Islet of Langerhans (tissue), 1 donor: ENCODE data around the gene RNF152.

Experiments
- FAIRE-seq: peaks from one replicate; lab custom pipeline; 2011; peaks lifted over from hg19 to GRCh38; lab: Jason Lieb, UNC

RNF152 gene, protein sequence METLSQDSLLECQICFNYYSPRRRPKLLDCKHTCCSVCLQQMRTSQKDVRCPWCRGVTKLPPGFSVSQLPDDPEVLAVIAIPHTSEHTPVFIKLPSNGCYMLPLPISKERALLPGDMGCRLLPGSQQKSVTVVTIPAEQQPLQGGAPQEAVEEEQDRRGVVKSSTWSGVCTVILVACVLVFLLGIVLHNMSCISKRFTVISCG

DNA sequence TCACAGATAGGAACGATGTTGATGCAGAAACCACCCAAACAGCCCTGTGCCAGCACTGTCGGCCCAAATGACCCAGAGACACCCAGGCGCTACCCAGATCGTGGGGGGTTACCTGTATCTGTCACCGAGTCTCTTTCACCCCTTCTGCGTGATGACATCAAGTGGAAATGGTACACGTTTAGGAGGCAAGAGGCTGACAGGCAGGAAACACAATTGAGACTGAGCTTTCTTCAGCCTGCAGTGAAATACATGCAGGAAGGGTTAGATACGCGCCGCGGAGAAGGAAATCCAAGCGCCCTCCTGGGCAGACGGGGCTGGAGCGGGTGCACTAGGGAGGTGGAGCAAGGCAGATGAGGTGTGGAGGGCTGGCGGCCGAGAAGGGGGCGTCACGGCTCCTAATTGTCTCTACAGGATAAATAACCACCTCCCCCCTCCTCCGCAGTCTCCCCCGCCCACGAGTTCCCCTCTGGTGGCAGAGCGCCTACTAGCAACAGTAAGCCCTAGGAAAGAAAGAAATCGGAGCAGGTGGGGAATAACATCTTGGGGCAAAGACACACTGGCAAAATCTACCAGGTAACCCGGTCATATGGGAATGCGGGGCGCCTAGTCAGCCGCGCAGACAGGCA lies at the start of gene RNF152:
RNF152 (minus strand) TSS at position 325 of the 626 bp plus-strand sequence. CDS start 76,544 bp downstream, outside the sequence.
- no peak for FAIRE-seq

DNA sequence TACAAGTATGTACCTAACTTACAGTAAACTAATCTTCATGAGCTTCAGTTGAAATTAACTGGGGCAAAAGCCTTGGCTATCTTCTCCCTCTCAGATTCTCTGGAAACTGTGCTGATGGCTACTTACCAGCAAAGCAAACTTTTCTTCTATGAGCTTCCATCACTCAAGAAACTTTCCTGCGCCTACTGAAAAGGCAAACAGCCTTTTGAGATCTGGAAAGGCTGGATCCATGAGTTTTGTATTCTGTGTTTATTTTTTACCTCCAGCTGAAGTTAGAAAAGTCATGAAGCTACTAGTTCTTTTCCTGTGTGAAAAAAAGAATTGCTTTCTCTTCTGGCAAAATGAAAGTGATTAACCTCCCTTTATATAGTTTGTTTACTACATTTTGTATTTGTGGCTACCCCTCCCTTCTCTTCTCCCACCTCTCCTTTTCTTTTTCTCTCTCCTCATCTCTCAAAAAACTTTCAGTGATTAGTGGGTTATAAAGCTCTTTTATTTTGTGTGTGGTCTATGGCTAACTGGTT lies 49.2 kb upstream of the RNF152 start:
- FAIRE-seq, result no peak

DNA sequence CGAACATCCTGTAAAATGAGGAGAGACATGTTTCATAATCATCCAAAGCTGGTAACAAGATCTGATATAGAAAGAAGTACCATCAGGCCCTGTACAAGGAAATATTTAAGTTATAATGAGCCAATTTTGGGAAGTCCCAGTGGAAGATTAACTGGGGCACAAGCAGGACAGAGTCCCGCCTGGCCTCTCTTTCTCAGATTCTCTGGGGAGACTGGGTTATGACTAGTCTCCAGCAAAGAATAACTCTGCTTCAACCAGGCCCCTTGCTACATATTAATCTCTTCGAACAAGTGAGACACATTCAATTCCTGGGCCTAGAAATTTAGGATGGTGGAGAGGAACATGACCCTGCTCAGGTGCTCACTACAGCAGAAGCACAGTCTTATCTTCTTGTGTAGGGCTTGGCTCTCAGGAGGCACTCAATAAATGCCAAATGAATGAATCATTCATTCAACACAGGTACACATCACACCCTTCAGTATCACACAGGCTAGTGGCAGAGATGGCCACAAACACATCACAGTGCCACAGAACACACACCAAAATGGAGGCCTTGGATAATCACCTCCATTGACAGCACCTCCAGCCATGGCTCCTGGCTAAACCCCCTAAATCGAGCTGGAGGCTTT lies 46.4 kb upstream of the RNF152 start:
- FAIRE-seq, result no peak

DNA sequence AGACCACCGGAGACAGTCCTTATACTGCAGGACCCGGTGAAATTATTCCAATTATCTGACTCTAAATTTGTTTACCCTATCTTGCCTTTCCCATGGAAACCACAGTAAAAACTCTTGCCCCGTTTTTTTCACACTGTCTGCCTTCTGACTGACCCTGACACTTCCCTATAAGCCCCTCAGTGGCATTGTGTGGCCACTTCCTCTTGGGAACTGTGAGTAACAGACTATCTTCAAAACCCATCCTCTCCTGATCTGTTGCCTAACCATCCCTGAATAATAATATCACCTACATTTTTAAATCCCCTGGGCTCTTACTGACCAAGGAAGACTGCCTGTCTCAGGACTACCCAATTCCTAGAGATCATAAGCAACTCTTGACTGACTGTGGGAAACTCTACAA lies 42.6 kb upstream of the RNF152 start:
- no peak for FAIRE-seq

DNA sequence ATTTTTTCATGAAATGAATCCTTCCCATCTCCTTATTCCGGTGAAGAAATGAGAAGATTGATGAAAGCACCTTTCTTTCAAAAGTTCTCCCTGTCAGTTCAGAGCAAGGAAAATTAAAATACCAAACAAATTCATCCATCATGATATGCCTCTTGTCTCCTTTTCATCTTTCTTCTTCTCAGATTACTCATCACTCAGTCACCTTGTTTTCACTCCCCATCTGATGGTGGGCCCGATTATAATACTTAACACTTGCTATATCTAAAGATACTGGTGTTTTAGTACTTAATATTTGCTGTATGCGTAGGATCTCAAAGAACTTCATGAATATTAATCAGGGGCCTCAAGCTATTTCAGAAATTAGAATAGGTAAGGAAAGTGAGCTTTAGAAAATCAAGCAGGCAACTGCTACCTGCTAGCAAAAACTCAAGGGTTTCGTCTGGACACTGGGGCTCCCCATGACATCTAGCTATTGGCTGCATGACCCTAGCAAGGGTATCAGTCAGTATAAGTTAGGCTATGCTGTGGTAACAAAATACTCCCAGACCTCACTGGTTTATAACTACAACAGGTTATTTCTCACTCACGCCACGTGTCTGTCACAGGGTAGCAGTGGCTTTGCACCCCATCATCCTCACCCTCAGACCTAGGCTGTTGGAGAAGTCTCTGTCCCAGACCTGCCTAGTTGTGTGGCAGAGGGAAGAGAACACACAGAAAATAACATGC lies 39.0 kb upstream of the RNF152 start:
- no peak for FAIRE-seq

DNA sequence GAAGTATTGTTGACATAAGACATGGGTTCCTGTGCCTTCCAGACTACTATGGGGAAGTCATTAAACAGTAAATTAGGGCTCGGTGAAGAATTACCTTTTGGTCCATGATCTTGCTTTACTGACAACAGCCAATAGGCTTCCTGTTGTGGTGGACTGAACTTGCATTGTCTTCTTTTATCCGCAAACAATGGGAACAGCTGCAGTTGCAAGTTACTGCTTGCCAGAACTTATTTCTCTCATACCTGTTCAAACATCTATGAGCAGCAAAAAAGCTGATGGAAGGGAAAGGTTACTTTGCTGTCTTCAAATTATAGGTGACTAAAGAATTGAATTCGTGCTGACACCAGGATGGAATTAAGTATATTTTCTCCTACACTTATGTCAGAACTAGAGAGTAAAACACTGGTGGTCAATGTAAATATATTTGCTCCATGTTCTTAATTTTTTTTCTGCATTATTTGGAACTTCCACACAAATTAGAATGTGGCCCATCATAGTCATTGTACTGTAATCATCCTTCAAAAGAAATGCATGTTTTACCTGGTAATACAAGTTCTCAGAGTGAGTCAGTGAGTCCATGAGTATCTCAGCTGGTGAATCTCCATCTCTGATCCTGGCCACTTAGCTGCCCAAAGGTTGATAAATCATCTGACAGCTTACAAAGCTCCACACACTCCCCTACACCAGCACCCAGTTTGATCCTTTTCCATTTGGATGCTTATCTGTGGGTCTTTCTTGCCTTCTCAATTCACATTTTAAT lies 37.3 kb upstream of the RNF152 start:
- no peak for FAIRE-seq

DNA sequence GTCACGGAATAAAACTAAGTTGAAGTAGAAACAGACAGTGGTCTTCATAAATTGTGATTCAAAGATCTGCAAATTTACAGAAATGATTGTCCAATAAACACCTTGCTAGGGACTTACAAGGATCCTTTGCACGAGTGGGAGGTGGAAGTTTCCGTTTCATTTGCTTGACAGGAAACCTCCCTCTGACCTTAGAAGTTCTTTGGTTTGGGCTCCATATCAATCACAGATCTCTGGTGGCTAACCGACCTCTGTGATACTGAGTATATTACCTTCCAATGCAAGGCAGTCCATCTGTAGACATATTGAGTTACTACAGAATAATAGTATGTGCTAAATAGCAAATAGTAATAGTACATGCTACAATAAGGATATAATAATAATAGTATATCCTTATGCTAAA lies 33.7 kb upstream of the RNF152 start:
- FAIRE-seq, result no peak

DNA sequence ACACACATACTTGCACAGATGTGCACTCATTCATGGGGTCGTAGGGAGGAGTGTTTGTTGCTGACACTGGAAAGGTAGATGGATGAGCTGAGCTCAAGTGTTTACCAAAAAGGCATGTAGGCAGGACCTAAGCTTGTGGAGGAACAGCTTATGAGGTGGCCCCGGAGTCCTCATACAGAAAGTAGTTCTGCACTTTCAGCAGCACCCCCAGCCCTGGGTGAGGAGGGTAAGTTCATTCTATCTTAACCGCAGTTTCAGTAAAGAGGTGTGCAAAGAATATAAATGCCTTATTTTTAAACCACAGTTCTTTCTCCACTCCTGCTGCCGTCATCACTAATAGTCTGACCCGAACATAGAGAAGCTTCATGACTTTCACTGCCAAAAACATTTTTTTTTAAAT lies 31.7 kb upstream of the RNF152 start:
- no peak for FAIRE-seq

DNA sequence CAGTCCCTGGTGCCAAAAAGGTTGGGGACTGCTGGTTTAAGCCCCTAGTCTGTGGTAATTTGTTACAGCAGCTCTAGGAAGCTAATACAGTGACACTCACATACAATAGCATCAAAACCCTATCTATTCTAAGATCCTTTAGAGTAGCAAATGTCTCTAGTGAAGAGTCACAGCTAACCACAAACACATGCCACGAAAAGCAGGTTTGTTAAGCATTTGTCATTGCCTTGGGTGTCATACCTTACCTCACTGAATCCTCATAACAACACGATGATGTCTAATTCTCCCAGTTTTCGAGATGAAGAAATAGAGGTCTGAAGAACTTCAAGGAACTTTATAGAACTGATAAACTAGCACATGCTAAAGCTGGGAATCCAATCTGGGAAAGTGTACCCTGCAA lies 29.6 kb upstream of the RNF152 start:
- FAIRE-seq, result no peak

DNA sequence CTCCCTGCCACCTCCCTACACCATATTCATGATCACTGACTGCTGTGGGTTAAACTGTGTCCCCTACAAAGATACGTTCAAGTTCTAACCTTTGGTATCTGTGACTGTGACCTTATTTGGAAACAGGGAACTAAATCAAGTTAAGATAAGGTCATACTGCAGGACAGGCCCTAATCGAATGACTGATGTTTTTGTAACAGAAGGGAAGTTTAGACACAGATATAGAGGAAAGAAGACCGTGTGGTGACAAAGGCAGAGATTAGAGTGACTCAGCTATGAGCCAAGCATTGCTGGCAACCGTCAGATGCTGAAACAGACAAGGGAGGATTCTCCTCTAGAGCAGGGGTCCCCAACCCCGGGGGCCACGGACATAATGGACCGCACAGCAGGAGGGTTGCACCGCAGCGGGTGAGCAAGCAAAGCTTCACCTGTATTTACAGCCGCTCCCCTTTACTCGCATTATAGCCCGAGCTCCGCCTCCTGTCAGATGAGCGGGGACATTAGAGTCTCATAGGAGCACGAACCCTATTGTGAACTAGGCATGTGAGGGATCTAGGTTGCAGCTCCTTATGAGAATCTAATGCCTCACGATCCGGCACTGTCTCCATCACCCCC lies 28.9 kb upstream of the RNF152 start:
- no peak for FAIRE-seq

DNA sequence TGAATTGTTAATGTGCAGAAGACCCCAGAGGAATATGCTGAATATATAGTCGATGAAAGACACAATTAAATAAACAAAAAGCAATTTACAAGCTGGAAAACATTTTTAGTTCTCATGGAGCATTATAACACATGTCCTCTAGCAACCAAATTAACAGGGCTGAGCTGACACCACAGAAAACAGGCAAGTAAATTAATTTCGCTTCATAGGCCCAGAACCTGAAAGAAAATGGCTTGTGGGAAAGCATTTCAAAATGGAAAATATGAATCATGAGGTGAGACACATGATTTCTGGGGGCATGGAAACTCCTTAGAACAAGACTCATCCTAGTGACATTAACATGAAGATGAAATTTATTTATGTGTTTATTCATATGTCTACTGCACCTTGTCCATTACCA lies 25.0 kb upstream of the RNF152 start:
- peak; percentile 93 for FAIRE-seq

DNA sequence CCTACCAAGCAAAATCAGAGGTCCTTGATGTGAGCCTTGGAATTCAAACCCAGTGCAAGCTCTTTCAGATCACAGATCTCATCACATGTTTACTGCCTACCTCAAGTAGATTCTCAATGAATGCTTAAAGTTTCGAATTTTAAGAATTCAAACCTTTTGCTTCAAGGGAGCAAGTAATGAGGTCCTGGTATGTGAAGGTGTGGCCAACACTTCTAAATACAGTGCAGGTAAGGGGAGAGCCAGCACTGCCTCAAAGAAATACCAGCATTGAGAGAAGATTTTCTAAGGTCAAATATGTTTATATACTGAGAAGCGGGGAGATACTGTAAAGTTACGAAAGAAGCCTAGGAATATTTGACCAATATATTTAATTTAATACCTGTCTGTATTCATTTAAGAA lies 19.7 kb upstream of the RNF152 start:
- FAIRE-seq, result no peak

DNA sequence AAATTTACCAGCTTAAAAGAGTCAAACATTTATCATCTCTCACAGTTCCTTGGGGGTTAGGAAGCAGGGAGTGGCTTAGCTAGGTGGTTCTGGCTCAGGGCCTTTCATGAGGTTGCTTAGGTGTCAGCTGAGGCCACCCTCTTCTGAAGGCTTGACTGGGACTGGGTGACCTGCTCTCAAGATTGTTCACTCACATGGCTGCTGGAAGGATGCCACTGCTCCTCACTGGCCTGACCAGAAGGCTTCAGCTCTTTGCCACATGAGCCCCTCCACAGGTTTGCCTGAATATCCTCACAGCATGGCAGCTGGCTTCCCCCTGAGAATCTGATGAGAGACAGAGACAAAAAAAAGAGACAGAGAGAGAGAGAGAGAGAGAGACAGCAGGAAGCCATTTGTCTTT lies 17.3 kb upstream of the RNF152 start:
- FAIRE-seq, result no peak

DNA sequence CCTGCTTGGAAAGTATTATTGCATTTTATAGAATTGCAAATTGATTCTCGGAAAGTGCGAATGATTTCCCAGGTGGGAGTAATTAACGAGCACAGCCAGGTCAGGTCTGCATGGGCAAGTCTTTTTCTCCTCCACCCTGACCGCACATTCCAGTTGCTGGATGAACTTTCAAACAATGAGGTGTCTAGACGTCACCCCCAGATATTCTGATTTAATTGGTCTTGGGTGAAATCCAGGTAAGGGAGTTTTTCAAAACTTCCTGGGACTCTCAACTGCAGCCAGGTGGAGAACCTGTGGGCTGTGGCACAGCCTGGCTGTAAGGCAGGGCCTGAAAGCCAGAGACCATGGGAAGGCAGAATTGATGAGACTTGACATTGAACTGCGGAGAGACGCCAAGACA lies 15.9 kb upstream of the RNF152 start:
- no peak for FAIRE-seq

DNA sequence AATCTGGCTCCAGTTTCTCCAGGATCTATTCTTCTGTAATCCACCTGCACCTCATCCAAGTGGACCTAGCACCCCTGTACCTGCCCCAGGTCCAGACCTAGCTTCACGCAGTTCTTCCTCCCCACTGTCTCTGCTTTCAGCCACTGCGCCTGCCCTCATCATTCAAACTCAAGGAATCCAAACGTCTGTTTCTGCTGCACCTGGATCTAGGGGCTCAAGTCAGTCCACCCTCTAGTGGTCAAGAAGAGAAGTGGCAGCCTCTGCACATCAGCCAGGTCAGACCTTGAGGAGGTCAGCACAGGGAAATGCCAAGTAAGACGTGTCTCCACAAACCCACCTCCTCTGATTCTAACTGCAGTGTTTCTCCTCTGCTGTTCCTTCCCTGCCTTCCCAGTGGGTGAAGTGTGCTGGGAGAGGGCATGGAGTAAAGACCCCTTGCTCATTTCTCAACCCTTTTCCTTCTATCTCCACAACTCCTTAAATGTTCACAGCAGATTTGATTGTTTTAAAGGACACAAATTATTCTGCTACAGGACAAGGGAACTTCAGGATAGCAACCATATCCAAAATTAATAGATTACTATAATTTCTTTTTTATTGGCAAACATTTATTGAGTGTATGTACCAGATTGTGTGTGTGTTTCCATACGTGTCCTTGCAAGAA lies 8.6 kb upstream of the RNF152 start:
- FAIRE-seq, result peak; percentile 21

DNA sequence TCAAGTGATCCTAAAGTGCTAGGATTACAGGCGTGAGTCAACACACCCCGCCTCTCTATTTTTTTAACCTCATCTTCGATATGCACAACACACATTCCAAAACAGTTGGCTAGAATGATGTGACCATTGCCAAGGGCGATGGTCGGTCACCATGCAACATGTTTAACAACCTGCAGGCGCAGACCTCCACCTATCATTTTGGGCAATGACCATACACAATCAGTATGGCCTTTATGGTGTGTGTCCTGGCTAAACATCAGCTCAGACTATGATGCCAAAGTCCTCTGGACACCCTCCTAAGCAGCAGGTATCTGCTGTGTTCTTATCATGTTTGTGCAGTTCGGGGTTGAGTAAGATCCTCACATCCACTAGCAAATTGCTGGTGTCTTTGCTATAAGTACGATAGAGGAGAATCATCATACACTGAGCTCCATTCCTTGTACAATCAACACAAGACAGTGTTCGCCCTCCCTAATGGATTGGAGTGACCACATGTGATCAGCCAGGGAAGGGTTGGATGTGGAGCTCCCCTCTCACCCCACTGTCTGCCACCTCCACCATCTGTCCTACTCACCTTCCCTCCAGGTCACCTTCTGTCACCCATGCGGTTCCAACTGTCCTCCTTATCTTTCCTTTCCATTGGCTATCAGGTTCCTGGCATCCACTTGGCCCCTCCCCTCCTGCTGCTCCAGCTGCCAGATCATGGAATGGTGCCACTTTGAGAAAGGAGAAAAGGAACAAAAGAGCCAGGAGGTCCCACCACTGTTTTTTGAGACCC lies 7.9 kb upstream of the RNF152 start:
- FAIRE-seq, result no peak

DNA sequence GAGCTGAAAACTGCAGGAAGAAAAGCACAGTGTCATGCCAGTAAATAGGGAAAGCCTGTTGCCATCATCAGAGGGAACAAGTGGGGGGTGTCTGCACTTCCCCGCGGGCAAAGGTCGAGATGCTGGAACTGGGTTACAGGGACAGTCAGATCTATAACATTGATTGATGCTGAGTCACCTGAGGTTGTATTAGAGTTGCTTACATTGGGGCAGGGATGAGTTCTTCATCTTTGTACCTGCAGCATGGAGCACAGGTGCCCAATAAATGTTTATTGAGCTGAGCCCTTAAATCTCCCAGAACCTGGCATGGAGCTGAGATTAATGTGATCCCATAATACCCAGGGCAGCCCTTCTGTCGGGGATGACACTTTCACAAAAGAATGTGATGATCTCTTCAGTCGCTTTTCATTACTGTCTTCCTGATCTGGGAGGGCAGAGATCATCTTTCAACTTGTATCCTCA lies 5.9 kb upstream of the RNF152 start:
- no peak for FAIRE-seq

DNA sequence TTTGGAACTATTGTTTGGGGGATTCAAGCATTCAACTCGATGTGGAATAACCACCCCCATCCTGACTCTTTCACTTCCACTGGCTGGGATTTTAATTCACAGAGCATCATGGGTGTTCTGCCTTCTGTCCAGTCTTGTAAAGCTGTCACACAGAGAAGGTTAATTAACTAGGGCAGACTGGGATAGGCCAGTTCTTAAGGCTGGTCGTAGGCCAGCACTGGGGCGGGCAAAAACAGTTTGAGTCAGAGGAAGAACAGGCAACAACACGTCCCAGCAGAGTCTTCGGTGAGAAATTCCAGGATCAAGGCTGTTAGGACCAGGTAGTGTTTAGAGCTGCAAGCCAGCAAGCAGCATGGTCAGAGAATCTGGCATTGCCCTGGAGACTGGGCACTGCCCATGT lies 4.0 kb upstream of the RNF152 start:
- FAIRE-seq, result no peak

DNA sequence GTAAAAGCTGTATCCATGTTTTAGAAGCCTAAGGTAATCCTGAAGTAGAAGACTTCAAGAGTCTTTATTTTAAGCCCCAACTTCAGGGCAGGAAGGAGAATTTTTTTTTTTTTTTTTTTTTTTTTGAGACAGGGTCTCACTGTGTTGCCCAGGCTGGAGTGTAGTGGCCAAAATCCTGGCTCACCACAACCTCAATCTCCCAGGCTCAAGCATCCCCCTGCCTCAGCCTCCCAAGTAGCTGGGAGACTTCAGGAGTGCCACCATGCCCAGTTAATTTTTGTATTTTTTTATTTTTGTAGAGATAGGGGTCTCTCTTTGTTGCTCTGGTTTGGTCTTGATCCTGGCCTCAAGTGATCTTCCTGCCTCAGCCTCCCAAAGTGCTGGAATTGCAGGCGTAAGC lies 3.3 kb upstream of the RNF152 start:
- no peak for FAIRE-seq

DNA sequence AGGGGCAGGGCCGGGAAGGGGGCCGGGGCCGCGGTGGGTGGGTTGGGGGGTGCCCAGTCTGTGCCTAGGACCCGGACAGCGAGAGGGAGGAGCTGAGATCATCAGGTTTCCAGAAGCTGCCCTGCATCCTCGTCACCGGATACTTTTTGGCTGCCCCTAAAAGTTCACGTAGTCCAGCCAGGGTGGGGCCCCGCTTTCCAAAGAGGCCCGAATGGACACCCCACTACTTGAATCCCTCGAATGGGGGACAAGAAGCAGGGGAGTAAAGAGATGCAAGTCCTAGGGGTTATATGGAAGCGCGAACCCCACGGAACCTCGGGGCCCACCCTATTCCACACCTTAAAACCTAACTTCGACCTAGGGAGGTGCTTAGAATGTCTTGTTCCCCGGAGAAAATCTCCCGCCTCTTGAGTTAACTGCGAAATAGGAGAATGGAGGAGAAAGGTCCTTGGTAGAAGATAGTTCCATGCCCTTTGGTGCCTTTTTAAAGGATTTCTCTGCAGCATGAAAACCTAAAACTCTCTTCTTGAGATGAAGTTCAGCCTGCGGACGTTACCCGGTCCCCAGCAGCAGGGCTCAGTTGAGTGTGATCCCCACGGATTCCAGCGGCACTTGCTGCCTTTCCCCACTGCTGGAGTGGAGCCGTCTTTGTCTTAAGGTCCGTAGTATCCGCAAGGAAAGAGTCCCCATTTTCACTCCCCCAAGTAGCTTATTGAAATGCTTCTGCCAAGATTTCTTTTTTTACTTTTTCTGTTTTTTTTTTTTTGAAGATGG lies 2.1 kb upstream of the RNF152 start:
- no peak for FAIRE-seq
